Adrenal gland (tissue), 5 donors: ENCODE data around the gene CSNK2A2.

ENCODE experiments used
- POLR2A ChIP-seq, 2 donors: fragments of 450-650 bp; IDR thresholded peaks; one replicate each; pipeline ENCODE4 v1.6.1; 2017; ENCODE audit warnings: antibody characterized with exemption in 2 of 2, mild to moderate bottlenecking in 2 of 2, moderate library complexity in 1 of 2
- TF ChIP-seq, protein P1 (sequence below), 6 experiments: fragments of 450-650 bp in 4 of 6; fragments of 200-600 bp in 2 of 6; sonication (generic) in 1 of 6; IDR thresholded peaks; 1 replicate in 5 of 6; 2 replicates in 1 of 6; pipeline versions ENCODE4 v1.5.1 to v1.8.0; 2016 to 2021; ENCODE audit warnings: antibody characterized with exemption in 6 of 6, mild to moderate bottlenecking in 2 of 6, moderate library complexity in 1 of 6
- donor health status: DM: no; HTN: no; CAD: no.

DNA sequence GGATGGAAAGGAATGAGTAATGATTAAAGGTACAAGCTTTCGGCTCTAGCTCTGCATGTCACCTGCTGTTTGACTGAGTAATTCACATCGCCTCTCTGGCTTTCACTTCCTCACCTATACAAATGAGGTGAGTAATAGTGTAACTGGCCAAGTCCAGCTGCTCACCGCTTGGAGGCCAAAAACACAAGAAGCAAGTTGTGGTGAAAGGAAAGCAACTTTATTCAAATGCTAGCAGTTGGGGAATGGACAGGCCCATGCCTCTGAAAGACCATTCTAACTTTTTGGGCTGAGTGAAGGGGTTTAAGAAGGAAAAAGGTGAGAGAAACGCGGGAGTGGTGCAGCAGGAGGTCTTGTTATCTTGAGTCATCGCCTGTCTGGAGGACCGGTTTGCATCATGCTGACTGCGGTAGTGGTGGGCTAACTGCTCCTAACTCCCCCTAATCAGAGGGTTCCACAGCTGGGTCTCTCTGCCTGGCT, 45.7 kb upstream of the CSNK2A2 start:
- TF ChIP-seq, protein P1, sequence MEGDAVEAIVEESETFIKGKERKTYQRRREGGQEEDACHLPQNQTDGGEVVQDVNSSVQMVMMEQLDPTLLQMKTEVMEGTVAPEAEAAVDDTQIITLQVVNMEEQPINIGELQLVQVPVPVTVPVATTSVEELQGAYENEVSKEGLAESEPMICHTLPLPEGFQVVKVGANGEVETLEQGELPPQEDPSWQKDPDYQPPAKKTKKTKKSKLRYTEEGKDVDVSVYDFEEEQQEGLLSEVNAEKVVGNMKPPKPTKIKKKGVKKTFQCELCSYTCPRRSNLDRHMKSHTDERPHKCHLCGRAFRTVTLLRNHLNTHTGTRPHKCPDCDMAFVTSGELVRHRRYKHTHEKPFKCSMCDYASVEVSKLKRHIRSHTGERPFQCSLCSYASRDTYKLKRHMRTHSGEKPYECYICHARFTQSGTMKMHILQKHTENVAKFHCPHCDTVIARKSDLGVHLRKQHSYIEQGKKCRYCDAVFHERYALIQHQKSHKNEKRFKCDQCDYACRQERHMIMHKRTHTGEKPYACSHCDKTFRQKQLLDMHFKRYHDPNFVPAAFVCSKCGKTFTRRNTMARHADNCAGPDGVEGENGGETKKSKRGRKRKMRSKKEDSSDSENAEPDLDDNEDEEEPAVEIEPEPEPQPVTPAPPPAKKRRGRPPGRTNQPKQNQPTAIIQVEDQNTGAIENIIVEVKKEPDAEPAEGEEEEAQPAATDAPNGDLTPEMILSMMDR (IDR thresholded peaks at IDR 0.05) = no peak
- no peak for TF ChIP-seq POLR2A (IDR thresholded peaks at IDR 0.05)
